Measurements from ENCODE around the gene RCL1. TPM values are rescaled to one million over a fixed set of nuclear protein-coding genes. Genes with fewer than 3 reads are reported as not detected.

RCL1 gene
- total and polyA plus RNA-seq, 2 of the 13 experiments (the other 11 are each of a cell fraction or from before 2014, with no cell fraction given): 22.3 to 31.6 TPM

DNA sequence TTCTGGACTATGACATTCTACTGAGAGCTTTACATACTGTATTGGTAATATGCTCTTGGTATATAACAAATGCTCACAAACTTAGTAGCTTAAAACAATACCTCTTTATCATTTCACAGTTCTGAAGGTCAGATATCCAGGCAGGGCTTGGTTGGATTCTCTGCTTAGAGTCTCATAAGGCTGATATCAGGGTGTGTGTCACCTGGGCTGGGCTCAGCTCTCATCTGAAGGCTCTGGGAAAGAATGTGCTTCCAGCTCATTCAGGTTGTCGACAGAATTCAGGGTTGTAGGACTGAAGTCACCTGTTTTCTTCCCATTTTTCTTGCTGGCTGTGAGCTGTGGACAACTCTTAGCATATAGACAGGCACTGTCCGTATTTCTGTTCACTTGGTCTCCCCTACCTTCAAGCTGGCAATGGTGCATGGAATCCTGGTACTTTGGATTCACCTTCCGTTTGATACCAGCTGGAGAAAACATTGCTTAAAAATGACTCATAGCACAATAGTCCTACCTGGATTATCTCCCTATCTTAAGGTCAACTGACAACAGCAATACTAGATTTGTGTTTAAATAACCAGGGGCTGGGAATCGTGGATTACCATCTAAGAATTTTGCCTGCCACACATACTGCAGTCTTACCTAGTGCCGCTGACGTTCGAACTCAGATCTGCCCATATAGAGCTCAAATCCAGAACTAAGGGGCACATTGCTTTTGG is 69.2 kb downstream of the RCL1 start (continued):
- TF ChIP-seq GATAD2A (CRISPR knock-in tag; IDR thresholded peaks at IDR 0.05) (peak; percentile 22; the same call in 1 of the 2 replicates), HOMEZ (CRISPR knock-in tag; IDR thresholded peaks at IDR 0.05; ENCODE audit: low read depth) (peak; percentile 35; the same call in 1 of the 2 replicates), ZNF230 (CRISPR knock-in tag; IDR thresholded peaks at IDR 0.05) (no peak), PAWR (CRISPR knock-in tag; IDR thresholded peaks at IDR 0.05; ENCODE audit: borderline replicate concordance) (no peak), ZNF737 (CRISPR knock-in tag; IDR thresholded peaks at IDR 0.05; ENCODE audit: borderline replicate concordance) (no peak), MLX (CRISPR knock-in tag; IDR thresholded peaks at IDR 0.05) (no peak), ARID3A (IDR thresholded peaks at IDR 0.05; ENCODE audit: low read depth, low read length) (peak; percentile 49; the same call in 1 of the 2 replicates), ERF (CRISPR knock-in tag; IDR thresholded peaks at IDR 0.05) (0 out of 2 replicates have a peak, but pooled peaks have one; percentile 17), JUN (CRISPR knock-in tag; IDR thresholded peaks at IDR 0.05) (peak; percentile 26; the same call in 1 of the 2 replicates), ZNF451 (CRISPR knock-in tag; IDR thresholded peaks at IDR 0.05) (no peak), ZNF362 (CRISPR knock-in tag; IDR thresholded peaks at IDR 0.05; ENCODE audit: borderline replicate concordance) (no peak), PBX2 (CRISPR knock-in tag; IDR thresholded peaks at IDR 0.05) (no peak), ZNF101 (CRISPR knock-in tag; IDR thresholded peaks at IDR 0.05; ENCODE audit: borderline replicate concordance, low read depth) (no peak), PHF8 (CRISPR knock-in tag; IDR thresholded peaks at IDR 0.05) (no peak), FOSL2 (CRISPR knock-in tag; IDR thresholded peaks at IDR 0.05) (peak; percentile 91), SRSF4 (IDR thresholded peaks at IDR 0.05; ENCODE audit: low read depth, low read length, poor library complexity, severe bottlenecking) (no peak), GFI1 (CRISPR knock-in tag; IDR thresholded peaks at IDR 0.05; ENCODE audit: borderline replicate concordance) (no peak), ZNF232 (CRISPR knock-in tag; IDR thresholded peaks at IDR 0.05; ENCODE audit: borderline replicate concordance) (no peak), MEIS2 (CRISPR knock-in tag; IDR thresholded peaks at IDR 0.05) (no peak), CEBPG (CRISPR knock-in tag; IDR thresholded peaks at IDR 0.05) (peak; percentile 29; the same call in 1 of the 2 replicates), ZSCAN30 (CRISPR knock-in tag; IDR thresholded peaks at IDR 0.05) (no peak), SIN3A (IDR thresholded peaks at IDR 0.05; ENCODE audit: borderline replicate concordance, low read depth, low read length) (no peak)

Measured in HepG2 (cell line).